ENCODE data around the gene PRKAR1B.

Gene PRKAR1B

DNA sequence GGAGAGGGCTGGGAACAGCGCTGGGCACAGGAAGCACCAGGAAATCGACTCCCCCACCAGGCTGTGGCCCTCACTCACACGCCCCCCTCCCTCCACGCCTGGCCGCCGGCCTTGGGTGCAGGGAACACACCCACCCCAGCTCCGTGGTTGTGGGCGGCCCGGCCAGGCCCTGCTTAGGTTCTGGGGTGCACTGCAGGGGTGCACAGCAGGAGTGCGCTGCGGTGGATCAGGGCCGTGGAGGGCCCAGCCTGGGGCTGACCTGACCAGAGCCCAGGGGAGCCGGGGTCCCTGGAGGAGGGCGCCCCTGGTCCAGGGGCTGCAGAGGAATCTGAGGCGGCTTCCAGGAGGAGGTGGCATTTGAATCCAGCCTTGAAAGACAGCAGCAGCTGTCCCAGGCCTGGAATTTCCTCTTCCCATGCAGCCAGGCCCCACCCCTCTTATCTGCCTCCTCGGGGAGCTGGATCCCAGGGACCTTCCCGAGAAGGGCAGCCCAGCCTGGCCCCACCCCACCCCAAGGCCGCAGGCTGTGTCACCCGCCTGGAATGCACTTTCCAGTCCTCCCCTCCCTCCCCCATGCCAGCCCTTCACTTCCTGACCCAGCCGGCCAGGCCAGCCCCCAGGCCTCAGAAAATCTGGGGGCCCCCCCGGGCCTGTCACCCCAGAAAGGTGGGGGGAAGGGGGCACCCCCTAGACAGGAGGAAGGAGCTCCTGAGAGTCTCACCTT is 189.0 kb downstream of the PRKAR1B start:
- no peak for DNase-seq (ENCODE audit: low read depth)

GRCh38 chr7:536231-536630 is 190.8 kb downstream of the PRKAR1B start:
- DNase-seq (ENCODE audit: low read depth), result no peak

DNA sequence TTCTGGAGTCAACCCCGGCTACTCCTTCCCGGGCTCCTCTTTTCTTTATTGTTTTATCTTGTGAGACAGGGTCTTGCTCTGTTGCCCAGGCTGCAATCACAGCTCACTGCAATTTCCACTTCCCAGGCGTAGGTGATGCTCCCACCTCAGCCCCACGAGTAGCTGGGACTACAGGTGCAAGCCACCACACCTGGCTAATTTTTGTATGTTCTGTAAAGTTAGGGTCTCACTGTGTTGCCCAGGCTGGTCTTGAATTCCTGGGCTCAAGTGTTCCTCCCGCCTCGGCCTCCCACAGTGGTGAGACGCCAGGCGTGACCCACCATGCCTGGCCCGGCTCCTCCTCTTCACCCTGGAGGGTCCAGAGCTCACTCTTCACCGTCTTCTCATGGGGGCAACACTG is 192.1 kb downstream of the PRKAR1B start:
- DNase-seq (ENCODE audit: low read depth), result no peak

DNA sequence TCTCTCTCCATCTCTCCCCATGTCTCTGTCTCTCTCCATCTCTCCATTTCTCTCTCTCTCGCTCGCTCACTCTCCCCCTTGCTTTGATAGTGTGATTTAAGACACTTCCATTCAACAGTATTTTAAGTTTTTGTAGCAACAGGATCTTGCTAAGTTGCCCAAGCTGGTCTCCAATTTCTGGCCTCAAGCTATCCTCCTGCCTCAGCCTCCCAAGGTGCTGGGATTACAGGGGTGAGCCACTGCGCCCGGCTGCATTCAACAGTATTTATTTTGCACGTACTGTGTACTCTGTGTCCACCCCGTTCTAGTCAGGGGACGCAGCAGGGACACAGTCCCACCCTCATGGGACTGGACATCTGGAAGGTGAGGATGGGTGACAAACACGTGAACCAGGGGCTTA is 193.0 kb downstream of the PRKAR1B start:
- no peak for DNase-seq (ENCODE audit: low read depth)

DNA sequence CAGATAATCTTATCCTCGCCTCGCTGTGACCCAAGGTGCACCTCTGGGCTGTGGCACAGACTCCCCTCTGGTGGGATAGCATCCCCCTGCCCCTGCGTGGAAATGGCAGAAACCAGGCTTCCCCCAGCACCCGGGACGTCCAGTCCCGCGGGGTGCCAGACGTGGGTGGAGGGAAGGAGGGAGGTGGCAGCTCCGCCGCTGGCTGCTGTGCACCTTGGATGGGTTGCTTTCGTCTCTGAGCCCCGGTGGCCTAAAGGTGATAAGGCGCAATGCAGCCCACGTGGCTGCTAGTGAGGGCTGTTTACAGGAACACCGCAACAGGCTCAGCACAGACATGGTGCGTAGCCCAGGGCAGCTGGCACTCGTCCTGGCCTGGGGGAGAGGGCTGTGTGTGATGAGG is 193.8 kb downstream of the PRKAR1B start:
- no peak for DNase-seq (ENCODE audit: low read depth)

DNA sequence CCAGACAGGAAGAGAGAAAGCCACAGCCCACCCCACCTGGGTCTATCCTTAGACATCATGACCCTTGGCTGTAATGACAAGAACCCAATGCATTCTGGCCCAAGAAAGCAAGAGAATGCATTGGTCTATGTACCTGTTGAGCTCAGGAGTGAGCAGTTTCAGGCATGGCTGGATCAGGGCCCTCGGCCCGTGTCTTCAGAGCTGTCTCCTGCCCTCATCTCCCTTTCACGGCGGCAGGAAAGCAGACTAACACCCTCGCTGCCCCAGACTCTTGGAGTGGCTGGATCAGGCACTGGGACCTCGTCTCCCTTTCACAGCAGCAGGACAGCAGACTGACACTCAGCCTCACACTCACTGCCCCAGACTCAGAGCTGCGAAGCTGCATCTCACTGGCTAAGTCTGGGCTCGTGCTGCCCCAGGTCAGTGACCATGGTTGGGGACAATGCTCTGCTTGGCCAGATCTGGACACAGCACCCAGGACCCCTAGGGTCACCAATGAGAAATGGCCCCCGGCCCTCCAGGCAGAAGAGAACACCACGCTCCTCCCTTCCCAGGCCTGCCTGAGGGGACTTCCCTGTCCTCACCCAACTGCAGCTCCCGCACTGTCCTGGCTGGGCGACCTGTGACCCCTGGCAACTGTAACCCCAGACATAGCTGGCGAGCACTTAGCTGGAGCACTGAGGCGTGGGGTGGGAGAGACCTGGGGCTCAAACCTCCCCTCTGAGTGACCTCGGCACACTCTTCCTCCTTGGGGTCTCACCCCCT is 194.5 kb downstream of the PRKAR1B start:
- DNase-seq (ENCODE audit: low read depth), result no peak

- no peak for DNase-seq (ENCODE audit: low read depth)
Observed at GRCh38 chr7:531777-532176, 195.3 kb downstream of the PRKAR1B start.

- no peak for DNase-seq (ENCODE audit: low read depth)
Observed at GRCh38 chr7:528451-528850, 198.6 kb downstream of the PRKAR1B start.

GRCh38 chr7:527723-528122 is 199.4 kb downstream of the PRKAR1B start:
- DNase-seq (ENCODE audit: low read depth), result no peak

DNA sequence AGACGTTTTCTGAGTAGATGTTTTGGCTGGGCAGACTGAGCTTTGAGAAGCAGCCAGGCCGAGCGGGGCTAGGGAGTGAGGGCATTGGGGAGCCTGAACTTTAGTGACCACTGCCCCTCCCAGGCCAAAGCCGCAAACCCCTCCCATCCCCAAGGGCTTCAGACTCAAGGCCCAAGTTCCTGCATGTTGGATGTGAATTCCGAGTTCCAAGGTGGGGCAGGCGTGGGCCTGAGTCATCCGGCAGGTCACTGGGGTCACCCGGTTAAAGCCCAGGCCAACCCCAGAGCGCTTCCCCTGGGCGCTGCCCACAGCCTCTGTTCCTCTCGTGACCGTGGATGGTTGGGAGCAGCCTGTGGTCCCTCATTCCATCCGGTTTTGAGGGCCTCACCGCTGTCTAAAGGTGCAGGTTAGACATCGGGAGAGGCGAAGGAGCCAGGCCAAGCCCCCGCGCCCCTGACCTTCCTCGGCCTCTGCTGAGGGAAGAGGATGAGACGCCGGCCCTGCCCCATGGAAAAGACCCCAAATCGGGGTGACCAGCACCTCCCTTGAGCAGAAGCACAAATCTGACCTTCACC is 200.5 kb downstream of the PRKAR1B start:
- no peak for DNase-seq (ENCODE audit: low read depth)

DNA sequence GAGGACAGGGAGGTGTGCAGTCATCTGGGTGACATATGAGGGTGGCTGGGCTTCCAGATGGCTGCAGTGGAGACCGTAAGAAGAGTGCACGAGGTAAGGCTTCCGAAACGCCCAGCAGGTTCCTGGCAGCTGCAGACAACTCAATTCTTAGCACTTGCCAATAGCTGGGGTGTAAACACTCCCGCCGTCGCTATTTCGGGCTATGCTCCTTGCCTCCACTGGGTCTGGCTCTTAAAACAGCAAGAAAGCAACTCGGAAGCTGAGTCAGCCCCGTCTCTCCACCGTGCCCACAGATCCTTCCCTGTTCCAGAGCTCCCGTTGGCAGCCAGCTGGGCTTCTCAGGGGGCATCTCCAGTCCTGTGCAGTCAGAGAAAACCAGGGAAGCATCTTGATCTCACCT is 201.3 kb downstream of the PRKAR1B start:
- DNase-seq (ENCODE audit: low read depth), result no peak

DNA sequence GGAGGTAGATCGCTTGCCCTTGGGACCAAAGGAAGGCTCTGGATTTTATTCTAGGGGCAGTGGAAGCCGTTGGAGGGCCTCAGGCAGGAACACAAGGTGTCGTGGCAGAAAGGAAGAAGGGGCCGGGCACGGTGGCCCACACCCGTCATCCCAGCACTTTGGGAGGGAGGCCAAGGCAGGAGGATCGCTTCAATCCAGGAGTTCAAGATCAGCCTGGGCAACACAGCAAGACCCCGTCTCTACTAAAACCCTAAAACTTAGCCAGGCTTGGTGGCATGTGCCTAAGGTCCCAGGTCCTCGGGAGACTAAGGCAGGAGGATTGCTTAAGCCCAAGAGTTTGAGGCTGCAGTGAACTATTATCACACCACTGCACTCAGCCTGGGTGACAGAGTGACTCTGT is 202.3 kb downstream of the PRKAR1B start:
- no peak for DNase-seq (ENCODE audit: low read depth)

GRCh38 chr7:523347-524336 is 203.4 kb downstream of the PRKAR1B start:
- DNase-seq (ENCODE audit: low read depth), result no peak

DNA sequence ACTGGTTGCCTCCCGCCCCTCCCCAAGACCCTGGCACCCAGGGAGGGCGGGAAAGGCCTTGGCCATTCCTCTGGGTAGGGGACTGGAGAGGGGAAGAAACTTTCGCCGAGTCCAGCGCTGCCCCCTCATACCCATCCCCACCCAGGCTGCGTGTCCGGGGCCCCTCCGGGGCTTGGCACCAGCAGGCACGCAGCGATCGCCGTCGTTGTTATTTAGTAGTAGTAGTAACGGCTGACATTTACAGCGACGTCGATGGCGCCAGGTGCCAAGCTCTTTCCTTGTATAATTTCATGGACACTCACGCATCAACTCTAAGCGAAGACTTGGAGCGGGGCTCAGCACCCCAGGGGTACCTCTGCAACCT is 204.1 kb downstream of the PRKAR1B start:
- DNase-seq (ENCODE audit: low read depth), result no peak

DNA sequence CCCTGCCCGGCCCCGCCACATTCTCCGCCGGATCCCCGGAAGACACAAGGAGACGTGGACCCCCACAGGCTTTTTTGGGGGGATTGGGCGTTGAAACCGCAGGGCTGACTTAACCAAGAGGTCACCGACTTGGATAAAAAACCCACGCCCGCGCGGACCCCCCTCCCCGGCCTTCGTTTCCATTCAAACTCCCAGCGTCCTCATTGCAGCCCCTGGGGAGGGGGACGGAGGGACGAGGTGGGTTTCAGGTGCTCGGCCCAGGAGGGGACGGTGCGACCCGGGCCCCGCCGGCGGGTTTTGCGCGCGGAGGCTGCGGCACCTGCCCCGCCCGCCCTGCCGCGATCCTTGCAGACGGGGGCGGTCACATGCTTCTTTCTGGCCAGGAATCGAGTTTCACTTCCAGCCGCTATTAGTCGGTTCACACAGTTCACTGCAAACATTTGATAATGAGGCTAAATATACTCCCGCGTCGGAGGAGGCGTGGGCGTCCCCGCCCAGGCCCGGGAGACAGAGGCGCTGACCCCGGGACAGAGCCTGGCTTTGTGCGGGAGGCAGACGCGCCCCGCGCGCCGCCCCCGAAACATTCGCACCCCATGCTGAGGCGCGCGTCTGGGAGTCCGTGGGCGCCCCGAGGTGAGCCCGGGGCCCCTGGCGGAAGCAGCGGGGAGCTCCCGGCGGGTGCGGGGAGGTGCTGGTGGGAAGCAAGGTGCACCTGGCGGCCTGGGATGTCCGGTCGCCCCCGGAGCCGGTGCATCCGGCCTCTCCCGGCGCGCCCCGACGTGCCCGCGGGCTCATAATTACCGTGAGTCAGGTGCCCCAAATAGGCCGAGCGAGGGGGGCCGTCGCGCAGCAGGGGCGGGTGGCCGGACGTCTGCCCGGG is 204.8 kb downstream of the PRKAR1B start:
- DNase-seq (ENCODE audit: low read depth), result no peak

DNA sequence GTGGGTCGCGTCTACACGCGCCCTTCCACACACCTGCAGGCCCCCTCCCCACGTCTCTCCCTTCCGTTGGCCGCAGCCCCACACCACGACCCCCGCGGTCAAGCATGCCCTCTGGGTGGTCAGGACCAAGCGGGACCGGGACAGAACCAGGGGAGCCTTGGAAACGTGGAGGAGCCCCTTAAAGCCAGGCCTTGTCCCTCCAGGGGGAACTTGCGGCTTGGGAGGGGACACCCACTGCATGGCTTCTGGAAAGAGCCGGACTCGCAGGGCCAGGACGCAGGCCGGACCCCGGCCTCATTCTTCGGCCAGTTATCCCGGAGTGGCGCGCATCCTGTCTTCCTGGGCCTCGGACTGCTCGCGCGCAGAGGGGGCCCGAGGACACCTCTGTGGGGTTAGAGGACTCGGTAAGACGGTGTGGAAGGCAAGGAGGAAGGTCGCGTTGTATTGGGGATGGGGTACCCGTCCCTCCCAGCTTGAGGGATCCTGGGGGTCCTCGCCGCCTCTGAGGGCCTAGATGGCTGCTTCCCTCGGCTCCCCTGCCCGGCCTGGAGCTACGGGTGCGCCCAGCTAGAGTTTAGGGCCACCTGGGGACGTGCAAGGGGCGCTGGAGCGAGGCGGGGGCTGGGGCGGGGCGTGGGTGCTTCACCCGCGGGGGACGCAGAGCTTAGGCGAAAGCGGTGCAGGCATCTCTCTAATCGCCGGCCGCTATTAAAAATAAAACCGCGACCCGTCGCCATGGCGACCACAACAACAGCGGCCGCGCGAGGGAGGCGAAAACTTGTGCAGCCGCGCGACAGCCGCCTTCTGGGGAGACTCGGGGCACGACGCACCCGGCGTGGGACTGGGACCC is 205.6 kb downstream of the PRKAR1B start:
- DNase-seq (ENCODE audit: low read depth), result no peak

- no peak for DNase-seq (ENCODE audit: low read depth)
Observed at GRCh38 chr7:520503-521161, 206.4 kb downstream of the PRKAR1B start.

- no peak for DNase-seq (ENCODE audit: low read depth)
Observed at GRCh38 chr7:519484-520390, 207.3 kb downstream of the PRKAR1B start, which contains the start of gene PDGFA. Gene PDGFA, minus strand, starts transcription at chr7:519846. Its CDS starts 845 bp downstream, at chr7:519001.

All from activated T-helper 1 cell treated with Interleukin-2 at 50 U/mL for 16 hours (primary cell).